CD14-positive monocyte (primary cell): ENCODE results near the gene FH. TPM values are rescaled to one million over a fixed set of nuclear protein-coding genes. Genes with fewer than 3 reads are reported as not detected.

Source experiments
- DNase-seq, 3 donors: peaks; one replicate each; pipeline ENCODE4 v3.0.0-alpha.2; 2011 to 2022
- H2AFZ ChIP-seq: 2 replicates; pipeline ENCODE4 v1.6.0; 2012; ENCODE audit warnings: mild to moderate bottlenecking, low read depth, low read length, inconsistent platforms; ENCODE audit not compliant: insufficient read depth, poor library complexity, severe bottlenecking
- H3K27ac ChIP-seq, 2 donors: 1 replicate in 1 of 2; 2 replicates in 1 of 2; pipeline ENCODE4 v1.5.1; 2012 to 2013; ENCODE audit warnings: low read length in 2 of 2, control low read depth in 1 of 2, inconsistent platforms in 1 of 2, low read depth in 1 of 2, mild to moderate bottlenecking in 1 of 2
- H3K27me3 ChIP-seq, 2 donors: one replicate each; pipeline versions ENCODE4 v1.6.0 to v1.6.1; 2011 to 2013; ENCODE audit warnings: low read length in 2 of 2; ENCODE audit not compliant: control insufficient read depth in 2 of 2, insufficient read depth in 2 of 2
- H3K36me3 ChIP-seq, 2 donors: replicated peaks in 1 of 2; 1 replicate in 1 of 2; 2 replicates in 1 of 2; pipeline versions ENCODE4 v1.5.1 to v1.6.1; 2012 to 2013; ENCODE audit warnings: low read length in 2 of 2, control low read depth in 1 of 2, inconsistent platforms in 1 of 2, mild to moderate bottlenecking in 1 of 2; ENCODE audit not compliant: insufficient read depth in 2 of 2, control insufficient read depth in 1 of 2
- H3K4me1 ChIP-seq, 2 donors: 1 replicate in 1 of 2; 2 replicates in 1 of 2; pipeline versions ENCODE4 v1.5.1 to v1.6.1; 2012 to 2013; ENCODE audit warnings: low read length in 2 of 2, control low read depth in 1 of 2, inconsistent platforms in 1 of 2, mild to moderate bottlenecking in 1 of 2, moderate library complexity in 1 of 2; ENCODE audit not compliant: insufficient read depth in 2 of 2, control insufficient read depth in 1 of 2
- H3K4me2 ChIP-seq: replicated peaks from 2 replicates; pipeline ENCODE3; 2012; ENCODE audit warnings: low read length, moderate library complexity, mild to moderate bottlenecking; ENCODE audit not compliant: poor library complexity, severe bottlenecking; ENCODE audit errors: extremely low read depth
- H3K4me3 ChIP-seq, 3 experiments: fragments of 200-600 bp in 1 of 3; sonication (generic) in 1 of 3; replicated peaks in 1 of 3; 1 replicate in 2 of 3; 2 replicates in 1 of 3; pipeline ENCODE4 v1.5.1; 2011 to 2013; ENCODE audit warnings: low read length in 3 of 3, mild to moderate bottlenecking in 3 of 3, control low read depth in 2 of 3, low read depth in 2 of 3, inconsistent platforms in 1 of 3, moderate library complexity in 1 of 3
- H3K79me2 ChIP-seq: 2 replicates; pipeline ENCODE4 v1.6.0; 2012; ENCODE audit warnings: mild to moderate bottlenecking, control low read depth, inconsistent platforms, low read length, moderate library complexity; ENCODE audit not compliant: insufficient read depth
- H3K9ac ChIP-seq: 2 replicates; pipeline ENCODE4 v1.6.0; 2017; ENCODE audit warnings: low read length, mild to moderate bottlenecking; ENCODE audit not compliant: insufficient read depth, poor library complexity, severe bottlenecking
- H3K9me3 ChIP-seq, 2 donors: replicated peaks in 1 of 2; 1 replicate in 1 of 2; 2 replicates in 1 of 2; pipeline versions ENCODE4 v1.5.1 to v1.6.1; 2012 to 2013; ENCODE audit warnings: low read length in 2 of 2, control low read depth in 1 of 2; ENCODE audit not compliant: control insufficient read depth in 1 of 2, insufficient read depth in 1 of 2
- H4K20me1 ChIP-seq: 2 replicates; pipeline ENCODE4 v1.6.0; 2012; ENCODE audit warnings: mild to moderate bottlenecking, low read length, control low read depth, moderate library complexity; ENCODE audit not compliant: insufficient read depth
- H3K27ac Mint-ChIP-seq, 7 donors: one replicate each; pipeline ENCODE4 v1.8.0; 2020; ENCODE audit warnings: mild to moderate bottlenecking in 7 of 7, mixed read lengths in 7 of 7, moderate library complexity in 6 of 7, inconsistent platforms in 2 of 7
- H3K27me3 Mint-ChIP-seq, 3 donors: one replicate each; pipeline ENCODE4 v1.8.0; 2021 to 2022; ENCODE audit warnings: low read depth in 3 of 3, mild to moderate bottlenecking in 3 of 3, mixed read lengths in 3 of 3, moderate library complexity in 3 of 3, inconsistent platforms in 1 of 3
- H3K36me3 Mint-ChIP-seq, 2 donors: one replicate each; pipeline ENCODE4 v1.8.0; 2020; ENCODE audit warnings: mixed read lengths in 2 of 2, inconsistent platforms in 1 of 2, mild to moderate bottlenecking in 1 of 2
- H3K4me1 Mint-ChIP-seq: one replicate; pipeline ENCODE4 v1.8.0; 2020; ENCODE audit warnings: mild to moderate bottlenecking, mixed read lengths
- H3K4me3 Mint-ChIP-seq, 2 donors: one replicate each; pipeline ENCODE4 v1.8.0; 2020; ENCODE audit warnings: mild to moderate bottlenecking in 2 of 2, mixed read lengths in 2 of 2, moderate library complexity in 1 of 2
- H3K9me3 Mint-ChIP-seq, 7 donors: one replicate each; pipeline ENCODE4 v1.8.0; 2020 to 2022; ENCODE audit warnings: mixed read lengths in 7 of 7, mild to moderate bottlenecking in 6 of 7, moderate library complexity in 6 of 7, inconsistent platforms in 2 of 7
- CTCF ChIP-seq: fragments of 200-600 bp; IDR thresholded peaks from one replicate; pipeline ENCODE4 v1.8.0; 2022; ENCODE audit warnings: antibody characterized with exemption, mild to moderate bottlenecking
- WGBS: methylation state at CpG from one replicate; pipeline ENCODE4 v1.1.5; 2013; ENCODE audit warnings: missing lambda C conversion rate; ENCODE audit not compliant: insufficient coverage; 5-methylcytosine and 5-hydroxymethylcytosine counted together
- intact Hi-C, 2 donors: fragments of 100-400 bp; cut with micrococcal nuclease; formaldehyde crosslinking; loops; one replicate each; pipeline versions ENCODE4 v1.15.0 to v1.15.1; 2023
- polyA plus RNA-seq, 3 donors: library from polyadenylated mRNA; depleted of rRNA in 1 of 3; unstranded in 2 of 3; stranded (reverse) in 1 of 3; fragments of 300-500 nt in 2 of 3; fragments of >200 nt in 1 of 3; fragmentation: Illumina TruSeq in 2 of 3; gene quantifications; 1 replicate in 2 of 3; 2 replicates in 1 of 3; pipeline ENCODE4 v1.2.3, GENCODE V29; 2012 to 2021

The FH gene
- polyA plus RNA-seq, 3 donors = 21.1 to 34.9 (median 32.5) TPM

- Histone ChIP-seq H3K4me2 (no peak overlapping the region), H3K4me3 (no peak overlapping the region), H3K36me3 (no peaks in the 10 kb centered on the region), H3K9me3 (no peaks in the 10 kb centered on the region), H3K27ac (no peak overlapping the region), H3K4me1 (peaks cover 0 to 5% of the 10 kb centered on the region in 2 donors), H3K27me3 (peaks cover 3 to 19% of the 10 kb centered on the region in 2 donors), H2AFZ (no peak overlapping the region), H3K79me2 (no peaks in the 10 kb centered on the region), H3K9ac (no peak overlapping the region), H4K20me1 (no peaks in the 10 kb centered on the region)
- Mint-ChIP-seq H3K36me3 (no peaks in the 10 kb centered on the region), H3K27ac (no peak overlapping the region), H3K9me3 (no peaks in the 10 kb centered on the region), H3K4me3 (no peak overlapping the region), H3K4me1 (peaks cover 3% of the 10 kb centered on the region), H3K27me3 (peaks cover 16 to 23% (median 22%) of the 10 kb centered on the region in 3 donors)
- DNase-seq = no peak
- intact Hi-C loops = loop anchor here (5.0 to 10.0 kb wide), 3 partner anchors 102 to 470 kb away; partner anchors contain the start of genes EXO1 (in 1 of the 2) and MAP1LC3C (in 1 of the 2)
- no peak for TF ChIP-seq CTCF
- WGBS = no CpG with 5 or more reads among the region's 3 CpGs
These were observed 5.5 kb upstream of the FH start for GRCh38 chr1:241525026-241525425.

DNA sequence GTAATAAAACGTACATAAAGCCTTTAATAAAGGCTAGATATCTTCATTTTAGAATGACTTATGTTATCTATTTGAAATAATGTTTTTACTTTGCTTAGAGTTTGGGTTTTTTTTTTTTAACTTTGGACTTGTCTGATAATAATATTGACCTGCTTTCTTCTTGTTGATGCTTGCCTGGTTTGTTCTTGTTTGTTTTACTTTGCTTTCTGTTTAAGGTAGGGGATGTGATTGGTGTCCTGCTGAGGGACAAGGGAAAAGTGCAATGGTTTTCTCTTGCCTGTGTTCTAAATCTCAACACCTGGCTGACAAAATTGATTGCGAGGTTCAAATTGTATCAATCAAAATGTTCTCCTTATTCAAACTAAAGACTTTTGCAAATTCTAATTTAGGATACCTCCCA is 2.2 kb upstream of the FH start:
- Mint-ChIP-seq H3K4me3 (peak overlapping the region in 1 of 2 donors; percentile 47), H3K4me1 (peaks cover 14% of the 10 kb centered on the region), H3K27ac (no peak overlapping the region), H3K9me3 (no peaks in the 10 kb centered on the region), H3K27me3 (peaks cover 16 to 23% (median 20%) of the 10 kb centered on the region in 3 donors), H3K36me3 (peaks cover 0 to 2% of the 10 kb centered on the region in 2 donors)
- Histone ChIP-seq H3K4me1 (peaks cover 14 to 25% of the 10 kb centered on the region in 2 donors), H3K27ac (no peak overlapping the region), H4K20me1 (no peaks in the 10 kb centered on the region), H2AFZ (no peak overlapping the region), H3K79me2 (peaks cover 25% of the 10 kb centered on the region), H3K4me3 (no peak overlapping the region), H3K9ac (no peak overlapping the region), H3K4me2 (no peak overlapping the region), H3K27me3 (peaks cover 3 to 19% of the 10 kb centered on the region in 2 donors), H3K9me3 (no peaks in the 10 kb centered on the region), H3K36me3 (no peaks in the 10 kb centered on the region)
- no CpG with 5 or more reads among the region's 2 CpGs for WGBS
- TF ChIP-seq CTCF = no peak
- intact Hi-C loops = loop anchor here (5.0 to 10.0 kb wide), 3 partner anchors 323 to 473 kb away; partner anchors contain the start of genes EXO1 (in 2 of the 2) and MAP1LC3C (in 1 of the 2)
- DNase-seq = no peak
